ENCODE results near the gene LY6G6F.

DNA sequence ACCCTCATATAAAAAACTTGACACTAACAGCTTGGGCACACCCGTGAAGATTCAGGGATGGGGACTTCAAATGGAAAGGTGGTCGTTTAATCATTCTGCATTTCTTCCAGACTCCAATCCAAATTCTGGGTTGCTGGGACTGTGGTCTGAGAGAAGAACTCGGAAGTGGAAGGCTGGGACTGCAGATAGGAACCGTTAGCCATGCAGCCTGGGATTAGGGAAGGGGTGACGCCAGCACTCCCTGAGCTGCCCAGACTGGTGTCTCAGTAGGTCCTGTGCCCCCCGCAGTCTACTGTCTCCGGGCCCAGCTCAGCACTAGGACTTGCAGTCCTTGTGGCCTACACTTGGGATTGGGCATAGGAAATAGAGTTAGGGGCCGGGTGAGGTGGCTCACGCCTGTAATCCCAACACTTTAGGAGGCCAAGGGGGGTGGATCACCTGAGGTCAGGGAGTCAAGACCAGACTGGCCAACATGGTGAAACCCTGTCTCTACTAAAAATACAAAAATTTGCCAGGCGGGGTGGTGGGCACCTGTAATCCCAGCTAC is 30.2 kb downstream of the LY6G6F start:
- no peak for TF ChIP-seq POLR2A (IDR thresholded peaks at IDR 0.05; ENCODE audit: low read length)
- no peak for TF ChIP-seq GATA1 (IDR thresholded peaks at IDR 0.05; ENCODE audit: low read depth, low read length)
